ENCODE results near the gene CDK2.
A peak's percentile ranks its signal among the peaks of the same experiment; 100 is the strongest.

Gene CDK2

DNA sequence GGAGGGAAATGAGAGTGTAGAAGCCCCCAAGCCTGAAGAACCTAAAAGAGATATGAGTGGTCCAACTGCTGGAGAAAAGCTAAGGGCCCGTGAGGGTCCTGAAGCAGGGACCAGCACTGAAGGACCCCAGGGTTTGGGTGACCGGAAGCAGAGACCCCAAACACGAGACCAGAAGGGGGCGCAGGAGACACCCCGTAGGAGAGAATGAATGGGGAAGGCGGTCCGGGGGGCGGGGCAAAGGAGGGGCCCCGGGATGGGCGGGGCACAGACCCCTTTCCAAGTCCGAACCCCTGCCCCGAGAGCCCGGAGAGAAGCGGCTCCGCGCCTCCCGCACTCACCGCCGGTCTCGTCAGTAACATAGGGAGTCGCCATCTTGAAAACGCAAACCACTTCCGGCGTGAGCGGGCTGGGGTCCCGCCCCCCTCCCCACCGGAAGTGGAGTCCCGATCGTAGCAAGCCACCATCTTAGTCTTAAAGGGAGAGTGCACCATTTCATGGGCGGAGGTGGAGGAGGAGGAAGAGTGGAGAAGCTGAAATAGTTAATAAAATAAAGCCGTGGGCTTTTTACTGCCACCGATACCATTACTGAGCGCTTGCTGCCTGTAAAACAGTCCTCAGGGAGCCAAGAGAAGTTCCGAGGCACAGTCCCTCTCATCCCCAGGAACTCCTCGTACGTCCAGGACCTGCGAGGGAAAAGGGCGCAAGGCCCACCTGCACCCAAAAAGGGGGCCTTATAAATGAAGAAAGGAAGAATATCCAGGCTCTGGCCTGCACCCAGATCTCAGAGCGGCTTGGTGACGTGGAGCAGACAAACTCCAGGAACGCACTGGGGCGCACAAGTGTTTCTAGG lies 39.7 kb upstream of the CDK2 start:
- TF ChIP-seq, protein P1, sequence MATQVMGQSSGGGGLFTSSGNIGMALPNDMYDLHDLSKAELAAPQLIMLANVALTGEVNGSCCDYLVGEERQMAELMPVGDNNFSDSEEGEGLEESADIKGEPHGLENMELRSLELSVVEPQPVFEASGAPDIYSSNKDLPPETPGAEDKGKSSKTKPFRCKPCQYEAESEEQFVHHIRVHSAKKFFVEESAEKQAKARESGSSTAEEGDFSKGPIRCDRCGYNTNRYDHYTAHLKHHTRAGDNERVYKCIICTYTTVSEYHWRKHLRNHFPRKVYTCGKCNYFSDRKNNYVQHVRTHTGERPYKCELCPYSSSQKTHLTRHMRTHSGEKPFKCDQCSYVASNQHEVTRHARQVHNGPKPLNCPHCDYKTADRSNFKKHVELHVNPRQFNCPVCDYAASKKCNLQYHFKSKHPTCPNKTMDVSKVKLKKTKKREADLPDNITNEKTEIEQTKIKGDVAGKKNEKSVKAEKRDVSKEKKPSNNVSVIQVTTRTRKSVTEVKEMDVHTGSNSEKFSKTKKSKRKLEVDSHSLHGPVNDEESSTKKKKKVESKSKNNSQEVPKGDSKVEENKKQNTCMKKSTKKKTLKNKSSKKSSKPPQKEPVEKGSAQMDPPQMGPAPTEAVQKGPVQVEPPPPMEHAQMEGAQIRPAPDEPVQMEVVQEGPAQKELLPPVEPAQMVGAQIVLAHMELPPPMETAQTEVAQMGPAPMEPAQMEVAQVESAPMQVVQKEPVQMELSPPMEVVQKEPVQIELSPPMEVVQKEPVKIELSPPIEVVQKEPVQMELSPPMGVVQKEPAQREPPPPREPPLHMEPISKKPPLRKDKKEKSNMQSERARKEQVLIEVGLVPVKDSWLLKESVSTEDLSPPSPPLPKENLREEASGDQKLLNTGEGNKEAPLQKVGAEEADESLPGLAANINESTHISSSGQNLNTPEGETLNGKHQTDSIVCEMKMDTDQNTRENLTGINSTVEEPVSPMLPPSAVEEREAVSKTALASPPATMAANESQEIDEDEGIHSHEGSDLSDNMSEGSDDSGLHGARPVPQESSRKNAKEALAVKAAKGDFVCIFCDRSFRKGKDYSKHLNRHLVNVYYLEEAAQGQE (IDR thresholded peaks at IDR 0.05; ENCODE audit: low read depth), result no peak
- TF ChIP-seq EGR1 (IDR thresholded peaks at IDR 0.05) (peak; percentile 39; the same call in 1 of the 2 replicates), FOXM1 (IDR thresholded peaks at IDR 0.05; ENCODE audit: borderline replicate concordance, low read depth) (no peak), ZBTB7A (IDR thresholded peaks at IDR 0.05; ENCODE audit: low read depth) (peak; percentile 100), EP300 (IDR thresholded peaks at IDR 0.05; ENCODE audit: borderline replicate concordance) (no peak), TAF1 (IDR thresholded peaks at IDR 0.05; ENCODE audit: low read depth) (peak; percentile 84; the same call in 1 of the 2 replicates), RAD21 (IDR thresholded peaks at IDR 0.05; ENCODE audit: low read depth) (peak; percentile 26; the same call in 1 of the 2 replicates), YY1 (IDR thresholded peaks at IDR 0.05; ENCODE audit: low read depth) (peak; percentile 97)
- TF ChIP-seq, protein P2, sequence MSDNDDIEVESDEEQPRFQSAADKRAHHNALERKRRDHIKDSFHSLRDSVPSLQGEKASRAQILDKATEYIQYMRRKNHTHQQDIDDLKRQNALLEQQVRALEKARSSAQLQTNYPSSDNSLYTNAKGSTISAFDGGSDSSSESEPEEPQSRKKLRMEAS (IDR thresholded peaks at IDR 0.05), result peak; percentile 73

DNA sequence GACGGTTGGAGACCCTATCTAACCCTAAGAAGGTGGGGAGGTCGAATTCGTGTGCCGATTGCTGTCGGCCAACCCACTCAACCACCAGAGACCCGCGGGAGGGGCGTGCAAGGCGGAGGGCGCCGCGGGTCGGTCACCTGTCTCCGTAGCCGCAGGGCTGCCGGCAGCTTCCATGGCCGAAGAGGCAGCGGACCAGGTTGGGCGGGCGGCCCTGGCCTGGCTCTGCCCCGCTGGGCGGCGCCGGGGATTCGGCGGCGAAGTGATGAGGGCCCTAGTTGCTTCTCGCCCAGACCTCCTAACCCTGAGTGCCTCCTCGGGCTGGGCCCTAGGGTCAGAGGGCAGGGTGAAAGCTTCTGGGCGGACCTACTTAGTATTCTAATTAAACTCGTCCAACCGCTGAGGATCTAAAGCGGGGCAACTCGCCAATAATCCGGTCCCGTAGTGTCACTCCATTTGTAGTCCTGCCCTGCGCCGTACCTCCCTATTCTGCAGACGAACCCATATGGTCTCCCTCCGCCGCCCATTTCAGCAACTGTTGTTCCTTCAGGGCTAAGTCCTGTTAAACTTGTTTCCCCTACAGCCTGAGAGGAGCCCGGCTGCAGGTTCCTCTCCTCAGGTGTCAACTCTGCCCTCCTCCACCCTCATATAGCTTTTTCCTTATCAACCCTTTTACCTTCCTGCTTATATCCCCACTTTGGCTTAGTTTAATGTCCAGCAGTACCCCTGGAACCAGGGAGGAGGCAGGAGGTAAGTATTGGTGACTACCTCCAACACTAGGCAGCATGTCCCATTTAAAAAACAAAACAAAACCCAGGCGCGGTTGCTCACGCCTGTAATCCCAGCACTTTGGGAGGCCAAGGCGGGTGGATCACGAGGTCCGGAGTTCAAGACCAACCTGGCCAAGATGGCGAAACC lies 38.8 kb upstream of the CDK2 start, which contains the start of gene PYM1:
PYM1 (minus strand) TSS at position 307 of the 915 bp plus-strand sequence; CDS start at position 174, 133 bp downstream.
- peak; percentile 83 for TF ChIP-seq NFIC (IDR thresholded peaks at IDR 0.05)
- TF ChIP-seq RAD21 (IDR thresholded peaks at IDR 0.05; ENCODE audit: low read depth), result no peak
- TF ChIP-seq TCF12 (IDR thresholded peaks at IDR 0.05; ENCODE audit: low read depth), result 0 out of 2 replicates have a peak, but pooled peaks have one; percentile 52
- peak; percentile 8 for TF ChIP-seq YY1 (IDR thresholded peaks at IDR 0.05; ENCODE audit: low read depth)
- TF ChIP-seq TAF1 (IDR thresholded peaks at IDR 0.05; ENCODE audit: low read depth), result peak; percentile 52; the same call in 1 of the 2 replicates
- 0 out of 2 replicates have a peak, but pooled peaks have one; percentile 18 for TF ChIP-seq TEAD4 (IDR thresholded peaks at IDR 0.05)
- TF ChIP-seq, protein P2 (IDR thresholded peaks at IDR 0.05), result 0 out of 2 replicates have a peak, but pooled peaks have one; percentile 26
- no peak for TF ChIP-seq ZBTB7A (IDR thresholded peaks at IDR 0.05; ENCODE audit: low read depth)
- TF ChIP-seq CREB1 (IDR thresholded peaks at IDR 0.05; ENCODE audit: low read depth), result no peak
- peak; percentile 47; the same call in 1 of the 2 replicates for TF ChIP-seq FOXM1 (IDR thresholded peaks at IDR 0.05; ENCODE audit: borderline replicate concordance, low read depth)
- TF ChIP-seq, protein P3, sequence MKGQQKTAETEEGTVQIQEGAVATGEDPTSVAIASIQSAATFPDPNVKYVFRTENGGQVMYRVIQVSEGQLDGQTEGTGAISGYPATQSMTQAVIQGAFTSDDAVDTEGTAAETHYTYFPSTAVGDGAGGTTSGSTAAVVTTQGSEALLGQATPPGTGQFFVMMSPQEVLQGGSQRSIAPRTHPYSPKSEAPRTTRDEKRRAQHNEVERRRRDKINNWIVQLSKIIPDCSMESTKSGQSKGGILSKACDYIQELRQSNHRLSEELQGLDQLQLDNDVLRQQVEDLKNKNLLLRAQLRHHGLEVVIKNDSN (IDR thresholded peaks at IDR 0.05), result peak; percentile 46
- TF ChIP-seq, protein P1 (IDR thresholded peaks at IDR 0.05; ENCODE audit: low read depth), result no peak
- no peak; the same call in none of the 2 replicates for TF ChIP-seq EP300 (IDR thresholded peaks at IDR 0.05; ENCODE audit: borderline replicate concordance)
- no peak for TF ChIP-seq CEBPB (IDR thresholded peaks at IDR 0.05)
- TF ChIP-seq EGR1 (IDR thresholded peaks at IDR 0.05), result no peak

DNA sequence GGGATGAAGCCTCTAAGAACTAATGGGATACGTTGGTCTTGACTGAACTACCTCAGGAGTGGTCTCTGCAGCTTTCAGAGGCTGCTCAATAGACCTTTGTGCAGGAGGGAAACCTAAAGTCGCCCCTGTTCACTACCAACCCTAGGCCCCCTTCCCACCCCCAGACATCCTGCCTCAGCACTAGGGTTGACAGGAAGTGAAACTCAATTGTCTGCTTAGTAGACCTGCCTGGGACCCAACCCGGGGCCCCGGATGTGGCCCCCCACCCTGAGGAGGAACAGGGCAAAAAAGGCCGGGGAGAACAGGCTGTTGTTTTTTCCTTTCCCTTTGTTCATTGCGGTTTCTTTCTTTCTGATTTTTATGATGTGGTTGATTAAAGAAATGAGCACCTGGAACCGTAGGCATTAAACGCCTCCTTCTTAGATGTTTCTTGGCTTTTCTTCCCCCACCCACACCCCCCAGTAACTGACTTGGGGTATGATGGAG lies 37.3 kb upstream of the CDK2 start:
- TF ChIP-seq, protein P2 (IDR thresholded peaks at IDR 0.05), result no peak
- TF ChIP-seq NFIC (IDR thresholded peaks at IDR 0.05) (no peak), EP300 (IDR thresholded peaks at IDR 0.05; ENCODE audit: borderline replicate concordance) (no peak), RAD21 (IDR thresholded peaks at IDR 0.05; ENCODE audit: low read depth) (no peak), YY1 (IDR thresholded peaks at IDR 0.05; ENCODE audit: low read depth) (no peak), CREB1 (IDR thresholded peaks at IDR 0.05; ENCODE audit: low read depth) (no peak), TAF1 (IDR thresholded peaks at IDR 0.05; ENCODE audit: low read depth) (no peak), CEBPB (IDR thresholded peaks at IDR 0.05) (no peak), ZBTB7A (IDR thresholded peaks at IDR 0.05; ENCODE audit: low read depth) (no peak), EGR1 (IDR thresholded peaks at IDR 0.05) (no peak)
- TF ChIP-seq, protein P3 (IDR thresholded peaks at IDR 0.05), result no peak
- TF ChIP-seq, protein P1 (IDR thresholded peaks at IDR 0.05; ENCODE audit: low read depth), result no peak
